OCI-LY3 (cell line): ENCODE measurements around the gene CD164.

Experiments used
- H2AFZ ChIP-seq: fragments of 200-600, 300-600 bp; shearing (Covaris generic); 2 replicates; pipeline ENCODE4 v1.6.0; 2014; ENCODE audit warnings: antibody characterized with exemption, low read depth, low read length
- H3K27ac ChIP-seq: fragments of 200-600, 300-600 bp; sonication (generic); 2 replicates; pipeline ENCODE4 v1.5.1; 2014; ENCODE audit warnings: mild to moderate bottlenecking, low read length, moderate library complexity, mixed read lengths
- H3K27me3 ChIP-seq: fragments of 200-600, 300-600 bp; sonication (generic); 2 replicates; pipeline ENCODE4 v1.6.1; 2014; ENCODE audit warnings: low read depth, low read length, mixed read lengths
- H3K36me3 ChIP-seq: fragments of 200-600, 300-600 bp; sonication (generic); replicated peaks from 2 replicates; pipeline ENCODE3; 2014; ENCODE audit warnings: low read depth, low read length, mixed read lengths
- H3K4me1 ChIP-seq: fragments of 300-600, 200-600 bp; sonication (generic); 2 replicates; pipeline ENCODE4 v1.6.1; 2014; ENCODE audit warnings: low read length, mixed read lengths
- H3K4me2 ChIP-seq: fragments of 200-600, 300-600 bp; sonication (generic); 2 replicates; pipeline ENCODE4 v1.6.1; 2014; ENCODE audit warnings: low read length, mixed read lengths
- H3K4me3 ChIP-seq: fragments of 300-600, 200-600 bp; sonication (generic); 2 replicates; pipeline ENCODE4 v1.5.1; 2014; ENCODE audit warnings: antibody characterized with exemption, mild to moderate bottlenecking, low read length, moderate library complexity
- H3K79me2 ChIP-seq: fragments of 300-600, 200-600 bp; shearing (Covaris generic); 2 replicates; pipeline ENCODE4 v1.6.1; 2014; ENCODE audit warnings: mild to moderate bottlenecking, low read length, mixed read lengths
- H3K9ac ChIP-seq: fragments of 300-600, 200-600 bp; shearing (Covaris generic); 2 replicates; pipeline ENCODE4 v1.6.0; 2014; ENCODE audit warnings: mild to moderate bottlenecking, low read length, moderate library complexity
- H3K9me3 ChIP-seq: fragments of 200-600, 300-600 bp; shearing (Covaris generic); 2 replicates; pipeline ENCODE4 v1.6.1; 2014; ENCODE audit warnings: low read length, mixed read lengths; ENCODE audit not compliant: insufficient read depth
- H4K20me1 ChIP-seq: fragments of 200-600, 300-600 bp; sonication (generic); 2 replicates; pipeline ENCODE4 v1.6.1; 2016; ENCODE audit warnings: low read length, mixed read lengths; ENCODE audit not compliant: insufficient read depth
- CTCF ChIP-seq: fragments of 200-600, 300-600 bp; sonication (generic); IDR thresholded peaks from 2 replicates; pipeline ENCODE4 v1.5.1; 2014; ENCODE audit warnings: antibody characterized with exemption, low read length, low read depth
- EZH2phosphoT487 ChIP-seq: fragments of 200-600 bp; shearing (Covaris generic); IDR thresholded peaks from 2 replicates; pipeline ENCODE4 v1.6.1; 2018; ENCODE audit warnings: antibody characterized with exemption, mixed run types, low read depth

Gene CD164

GRCh38 chr6:109332748-109333147 is 49.5 kb downstream of the CD164 start:
- Histone ChIP-seq H3K4me1 (no peaks in the 10 kb centered on the region), H4K20me1 (no peaks in the 10 kb centered on the region), H3K4me3 (no peak overlapping the region), H3K36me3 (no peaks in the 10 kb centered on the region), H3K27me3 (no peaks in the 10 kb centered on the region), H3K9me3 (no peaks in the 10 kb centered on the region), H2AFZ (no peak overlapping the region; the same call in 1 of the 2 replicates), H3K79me2 (no peaks in the 10 kb centered on the region), H3K9ac (no peak overlapping the region), H3K4me2 (no peak overlapping the region), H3K27ac (no peak overlapping the region)
- no peak for TF ChIP-seq EZH2phosphoT487
- no peak for TF ChIP-seq CTCF

GRCh38 chr6:109331081-109331480 is 51.2 kb downstream of the CD164 start:
- Histone ChIP-seq H3K27ac (no peak overlapping the region), H3K27me3 (no peaks in the 10 kb centered on the region), H3K4me1 (no peaks in the 10 kb centered on the region), H3K36me3 (no peaks in the 10 kb centered on the region), H3K79me2 (no peaks in the 10 kb centered on the region), H3K9me3 (no peaks in the 10 kb centered on the region), H3K4me3 (no peak overlapping the region), H3K9ac (no peak overlapping the region), H3K4me2 (no peak overlapping the region), H4K20me1 (no peaks in the 10 kb centered on the region), H2AFZ (no peak overlapping the region)
- TF ChIP-seq CTCF, result no peak
- TF ChIP-seq EZH2phosphoT487, result no peak

GRCh38 chr6:109330263-109330662 is 52.0 kb downstream of the CD164 start:
- no peaks in the 10 kb centered on the region for H3K79me2 ChIP-seq
- TF ChIP-seq CTCF, result no peak
- no peak for TF ChIP-seq EZH2phosphoT487
- no peak overlapping the region for H3K4me2 ChIP-seq
- H3K9me3 ChIP-seq, result no peaks in the 10 kb centered on the region
- no peaks in the 10 kb centered on the region for H3K4me1 ChIP-seq
- H3K9ac ChIP-seq, result no peak overlapping the region
- H3K27me3 ChIP-seq, result no peaks in the 10 kb centered on the region
- H3K27ac ChIP-seq, result no peak overlapping the region
- no peaks in the 10 kb centered on the region for H3K36me3 ChIP-seq
- H2AFZ ChIP-seq, result no peak overlapping the region
- no peaks in the 10 kb centered on the region for H4K20me1 ChIP-seq
- H3K4me3 ChIP-seq, result no peak overlapping the region

GRCh38 chr6:109328629-109329028 is 53.6 kb downstream of the CD164 start:
- H4K20me1 ChIP-seq, result no peaks in the 10 kb centered on the region
- no peaks in the 10 kb centered on the region for H3K79me2 ChIP-seq
- no peaks in the 10 kb centered on the region for H3K4me1 ChIP-seq
- no peak overlapping the region for H3K27ac ChIP-seq
- no peak overlapping the region for H3K4me3 ChIP-seq
- H3K9ac ChIP-seq, result no peak overlapping the region
- H3K27me3 ChIP-seq, result no peaks in the 10 kb centered on the region
- no peak for TF ChIP-seq EZH2phosphoT487
- TF ChIP-seq CTCF, result no peak
- H3K4me2 ChIP-seq, result no peak overlapping the region
- H2AFZ ChIP-seq, result no peak overlapping the region
- no peaks in the 10 kb centered on the region for H3K36me3 ChIP-seq
- H3K9me3 ChIP-seq, result no peaks in the 10 kb centered on the region
